ENCODE results near the gene ATF5. TPM values are rescaled to one million over a fixed set of nuclear protein-coding genes. Genes with fewer than 3 reads are reported as not detected.

The ATF5 gene
- total and polyA plus RNA-seq, 2 of the 8 experiments (the other 6 are each of a cell fraction or from before 2014, with no cell fraction given) = 6.2 to 13.1 TPM

DNA sequence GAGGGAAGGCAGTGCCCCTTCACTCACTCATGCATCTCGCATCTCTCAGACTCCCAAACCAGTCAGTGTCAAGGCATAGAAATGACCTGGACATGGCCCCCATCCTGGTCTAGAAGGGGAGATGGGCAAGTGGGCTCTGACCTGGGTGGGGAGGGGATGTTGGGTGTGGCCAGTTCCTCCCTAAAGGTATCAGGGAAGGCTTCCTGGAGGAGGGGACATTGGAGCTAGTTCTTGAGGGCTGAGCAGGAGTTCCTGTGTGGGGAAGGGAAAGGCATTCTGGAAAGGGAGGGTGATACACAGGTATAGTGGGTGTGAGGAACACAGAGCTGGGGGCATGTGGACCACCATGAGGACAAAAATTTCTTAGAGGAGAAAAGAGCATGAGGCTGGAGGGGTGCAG is 36.3 kb upstream of the ATF5 start:
- Histone ChIP-seq H3K4me2 (ENCODE audit: insufficient read depth in 1 of 2, low read depth in 2 of 2, low read length in 2 of 2) (no peak overlapping the region), H3K27me3 (replicated peaks in 1 of 4; ENCODE audit: control insufficient read depth in 3 of 4, extremely low read depth in 1 of 4, insufficient read depth in 3 of 4, low read length in 3 of 4) (peaks cover 0 to 11% (median 6%) of the 10 kb centered on the region in 4 experiments; a peak in 4 of 7 replicates), H3K23ac (ENCODE audit: insufficient read length) (no peak overlapping the region), H3K4ac (replicated peaks; ENCODE audit: insufficient read length, low read depth, low read length) (no peak overlapping the region), H4K91ac (replicated peaks; ENCODE audit: insufficient read length, low read length) (no peak overlapping the region), H2BK12ac (ENCODE audit: low read depth, low read length) (peak overlapping the region; percentile 80; the same call in 1 of the 2 replicates), H4K20me1 (replicated peaks in 1 of 2; ENCODE audit: control insufficient read depth in 1 of 2, insufficient read depth in 2 of 2, low read length in 2 of 2) (peaks cover 1% of the 10 kb centered on the region in 2 experiments), H3K36me3 (ENCODE audit: control insufficient read depth in 2 of 4, insufficient read depth in 4 of 4, low read length in 3 of 4) (peaks cover 0 to 10% (median 0%) of the 10 kb centered on the region in 4 experiments; a peak in 2 of 8 replicates), H2BK20ac (ENCODE audit: low read length) (no peak overlapping the region), H3K23me2 (ENCODE audit: low read depth, low read length) (peaks cover 2% of the 10 kb centered on the region; the same call in 1 of the 2 replicates), H2AK5ac (ENCODE audit: low read depth, low read length) (no peak overlapping the region), H3K9ac (replicated peaks in 1 of 4; ENCODE audit: extremely low read depth in 1 of 4, low read depth in 3 of 4, low read length in 3 of 4) (no peak overlapping the region), H3K79me1 (ENCODE audit: low read depth, low read length) (no peaks in the 10 kb centered on the region), H2AFZ (ENCODE audit: low read length) (no peak overlapping the region), H2BK5ac (ENCODE audit: low read depth, low read length) (no peak overlapping the region), H3K14ac (ENCODE audit: insufficient read length) (no peak overlapping the region), H4K8ac (ENCODE audit: extremely low read depth, insufficient read depth, low read length) (no peak overlapping the region), H2BK120ac (replicated peaks; ENCODE audit: low read depth, low read length) (no peak overlapping the region), H3K9me3 (ENCODE audit: insufficient read depth in 2 of 2, low read depth in 1 of 2, low read length in 1 of 2) (peaks cover 0 to 10% of the 10 kb centered on the region in 2 experiments; a peak in 3 of 4 replicates), H4K5ac (ENCODE audit: insufficient read length, low read depth, low read length) (no peak overlapping the region), H3K79me2 (ENCODE audit: control insufficient read depth in 1 of 2, insufficient read depth in 2 of 2, low read length in 2 of 2) (no peaks in the 10 kb centered on the region), H2BK15ac (ENCODE audit: low read length) (0 out of 2 replicates have a peak overlapping the region, but pooled peaks have one; percentile 81), H3K4me1 (replicated peaks in 1 of 4; ENCODE audit: control insufficient read depth in 3 of 4, insufficient read depth in 4 of 4, low read length in 3 of 4) (peaks cover 0 to 15% (median 8%) of the 10 kb centered on the region in 4 experiments; a peak in 5 of 7 replicates), H3K4me3 (ENCODE audit: extremely low read depth in 1 of 4, insufficient read depth in 2 of 4, low read depth in 3 of 4, low read length in 4 of 4) (no peak overlapping the region), H3K27ac (ENCODE audit: low read depth, low read length) (no peak overlapping the region), H3K56ac (replicated peaks; ENCODE audit: insufficient read length, low read depth, low read length) (no peak overlapping the region), H3K18ac (ENCODE audit: extremely low read depth, low read length) (no peak overlapping the region)
- WGBS, 2 experiments (ENCODE audit: extremely low coverage in 1 of 2, insufficient coverage in 1 of 2, insufficient read length in 1 of 2, insufficient replicate concordance in 2 of 2, low coverage in 1 of 2, low lambda C conversion rate in 2 of 2, missing lambda C conversion rate in 1 of 2) = 63% methylated on average over 1 of the region's 1 CpG; no CpG with 5 or more reads in 1 of the 2 experiments
- FAIRE-seq (no peak), DNase-seq (ENCODE audit: low read depth in 1 of 2, low spot score in 2 of 2) (no peak)
- ChIA-PET CTCF (ENCODE audit: partially characterized antibody) (interaction anchor here (1.1 to 1.9 kb wide), 2 partner anchors 21 to 30 kb away, joined by 3 to 7 read pairs; no protein-coding TSS in a partner anchor), POLR2A (ENCODE audit: partially characterized antibody) (interaction anchor here (1.0 to 9.5 kb wide), 8 partner anchors 12 to 36 kb away, joined by 3 to 82 read pairs (median 4); partner anchors contain the start of genes AKT1S1, ATF5, NUP62 and TBC1D17)
- TF ChIP-seq YY1 (IDR thresholded peaks at IDR 0.05; ENCODE audit: low read depth, low read length) (no peak), SIX5 (IDR thresholded peaks at IDR 0.05; ENCODE audit: low read depth, low read length) (no peak), SP1 (IDR thresholded peaks at IDR 0.05; ENCODE audit: low read depth, low read length) (no peak)
- TF ChIP-seq, protein P1, sequence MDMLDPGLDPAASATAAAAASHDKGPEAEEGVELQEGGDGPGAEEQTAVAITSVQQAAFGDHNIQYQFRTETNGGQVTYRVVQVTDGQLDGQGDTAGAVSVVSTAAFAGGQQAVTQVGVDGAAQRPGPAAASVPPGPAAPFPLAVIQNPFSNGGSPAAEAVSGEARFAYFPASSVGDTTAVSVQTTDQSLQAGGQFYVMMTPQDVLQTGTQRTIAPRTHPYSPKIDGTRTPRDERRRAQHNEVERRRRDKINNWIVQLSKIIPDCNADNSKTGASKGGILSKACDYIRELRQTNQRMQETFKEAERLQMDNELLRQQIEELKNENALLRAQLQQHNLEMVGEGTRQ (IDR thresholded peaks at IDR 0.05; ENCODE audit: low read length) = no peak

All from H1 (cell line).